Smooth muscle cell of the umbilical artery (primary cell): ENCODE data around the gene LCE7A. TPM values are rescaled to one million over a fixed set of nuclear protein-coding genes. Genes with fewer than 3 reads are reported as not detected.

Experiments used
- total RNA-seq: library from RNA; depleted of rRNA; stranded (reverse); fragments of >200 nt; gene quantifications from 2 replicates; pipeline ENCODE4 v1.2.3, GENCODE V29; 2014

The LCE7A gene
- total RNA-seq = not detected in 2 replicates

GRCh38 chr1:152859696-152860095 is at the start of gene LCE7A:
Gene LCE7A (plus strand): TSS chr1:152859996. CDS start chr1:152860698, 702 bp downstream.

GRCh38 chr1:152811671-152812070 is 48.1 kb upstream of the LCE7A start, which contains the start of gene LCE1B:
Gene LCE1B (plus strand): TSS chr1:152811971. CDS start chr1:152812447, 476 bp downstream.

GRCh38 chr1:152827173-152827572 is 32.6 kb upstream of the LCE7A start, which contains the start of gene LCE1A:
Gene LCE1A (plus strand): TSS chr1:152827473. CDS start chr1:152827473, 0 bp downstream.

GRCh38 chr1:152842556-152842955 is 17.2 kb upstream of the LCE7A start, which contains the start of gene LCE6A:
Gene LCE6A (plus strand): TSS chr1:152842856. CDS start chr1:152843521, 665 bp downstream.

DNA sequence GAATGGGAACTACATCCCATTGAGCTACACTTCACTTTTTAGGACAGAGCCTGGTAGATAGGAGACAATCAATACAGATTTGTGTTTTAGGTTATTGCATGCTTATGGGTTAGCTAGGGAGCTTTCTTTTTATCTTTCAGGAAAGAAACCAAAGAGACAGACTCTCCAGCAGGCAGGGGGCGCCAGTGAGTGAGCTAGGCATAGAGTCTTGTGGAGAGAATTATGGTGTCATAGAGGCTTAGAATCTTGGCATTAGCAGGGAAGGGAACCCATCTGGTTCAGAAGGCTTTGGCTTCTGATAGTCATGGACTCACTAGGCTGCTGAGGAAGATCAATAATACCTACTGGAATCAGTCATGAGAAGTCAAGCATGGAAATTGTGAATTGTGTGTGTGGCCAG is 18.2 kb downstream of the LCE7A start, which contains the start of gene SMCP:
Gene SMCP (plus strand): TSS at position 281 of the 400 bp plus-strand sequence. CDS start 6,101 bp downstream, outside the sequence.

DNA sequence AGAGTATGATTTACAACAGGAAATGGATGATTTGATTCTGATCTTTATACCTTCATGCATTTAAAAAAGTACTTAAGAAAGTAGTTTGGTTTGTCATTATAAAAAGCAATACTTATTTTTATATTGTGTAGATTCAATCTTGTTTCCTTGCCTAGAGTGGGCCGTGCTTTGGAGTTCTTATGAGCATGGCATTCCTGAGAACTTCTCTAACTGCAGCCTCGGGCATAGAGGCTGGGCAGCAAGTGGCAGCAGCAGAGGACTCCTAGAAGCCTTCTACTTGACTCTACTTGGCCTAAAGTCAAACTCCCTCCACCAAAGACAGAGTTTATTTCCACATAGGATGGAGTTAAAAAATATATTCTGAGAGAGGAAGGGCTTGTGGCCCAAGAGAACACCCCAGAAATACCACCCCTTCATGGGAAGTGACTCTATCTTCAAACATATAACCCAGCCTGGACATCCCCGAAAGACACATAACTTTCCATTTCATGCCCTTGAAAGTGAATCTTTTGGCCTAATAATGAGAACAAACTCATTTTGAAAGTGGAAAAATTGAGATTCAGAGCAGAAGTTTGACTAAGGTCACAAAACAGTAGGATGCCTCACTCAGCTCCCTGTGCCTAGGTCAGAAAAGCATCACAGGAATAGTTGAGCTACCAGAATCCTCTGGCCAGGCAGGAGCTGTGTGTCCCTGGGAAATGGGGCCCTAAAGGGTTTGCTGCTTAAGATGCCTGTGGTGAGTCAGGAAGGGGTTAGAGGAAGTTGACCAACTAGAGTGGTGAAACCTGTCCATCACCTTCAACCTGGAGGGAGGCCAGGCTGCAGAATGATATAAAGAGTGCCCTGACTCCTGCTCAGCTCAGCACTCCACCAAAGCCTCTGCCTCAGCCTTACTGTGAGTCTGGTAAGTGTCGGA is 48.1 kb downstream of the LCE7A start, which contains the start of gene IVL:
Gene IVL (plus strand): TSS at position 861 of the 916 bp plus-strand sequence. CDS start 1,252 bp downstream, outside the sequence.

Other genes with a start within 250 kb of the LCE7A start
- gene LCE3B, start 246.2 kb upstream of the LCE7A start, total RNA-seq = not detected in 2 replicates
- not detected in 2 replicates for gene LCE3A, start 236.9 kb upstream of the LCE7A start, total RNA-seq
- gene LCE2D, start 196.6 kb upstream of the LCE7A start, total RNA-seq = not detected in 2 replicates
- gene LCE2C, start 184.7 kb upstream of the LCE7A start, total RNA-seq = not detected in 2 replicates
- not detected in 2 replicates for gene LCE2B, start 173.9 kb upstream of the LCE7A start, total RNA-seq
- gene LCE2A, start 161.7 kb upstream of the LCE7A start, total RNA-seq = not detected in 2 replicates
- not detected in 2 replicates for gene LCE4A, start 151.8 kb upstream of the LCE7A start, total RNA-seq
- not detected in 2 replicates for gene KPRP, start 102.0 kb upstream of the LCE7A start, total RNA-seq
- gene LCE1F, start 84.9 kb upstream of the LCE7A start, total RNA-seq = not detected in 2 replicates
- 0.42 TPM in 1 of 2 replicates, not detected in the other for gene LCE1E, start 73.7 kb upstream of the LCE7A start, total RNA-seq
- gene LCE1D, start 63.3 kb upstream of the LCE7A start, total RNA-seq = not detected in 2 replicates
- gene LCE1C, start 53.3 kb upstream of the LCE7A start, total RNA-seq = not detected in 2 replicates
- gene LCE1B, start 48.0 kb upstream of the LCE7A start, total RNA-seq = not detected in 2 replicates
- gene LCE1A, start 32.5 kb upstream of the LCE7A start, total RNA-seq = not detected in 2 replicates
- gene LCE6A, start 17.1 kb upstream of the LCE7A start, total RNA-seq = not detected in 2 replicates
- not detected in 2 replicates for gene SMCP, start 18.3 kb downstream of the LCE7A start, total RNA-seq
- gene IVL, start 48.5 kb downstream of the LCE7A start, total RNA-seq = 1.1 TPM in 1 of 2 replicates, not detected in the other
- not detected in 2 replicates for gene SPRR5, start 87.2 kb downstream of the LCE7A start, total RNA-seq
- not detected in 2 replicates for gene SPRR4, start 110.7 kb downstream of the LCE7A start, total RNA-seq
- gene SPRR1A, start 124.1 kb downstream of the LCE7A start, total RNA-seq = not detected in 2 replicates
- gene SPRR3, start 141.8 kb downstream of the LCE7A start, total RNA-seq = not detected in 2 replicates
- not detected in 2 replicates for gene SPRR1B, start 171.2 kb downstream of the LCE7A start, total RNA-seq
- gene SPRR2D, start 181.1 kb downstream of the LCE7A start, total RNA-seq = not detected in 2 replicates
- gene SPRR2A, start 197.5 kb downstream of the LCE7A start, total RNA-seq = not detected in 2 replicates
- not detected in 2 replicates for gene SPRR2B, start 211.6 kb downstream of the LCE7A start, total RNA-seq
- not detected in 2 replicates for gene SPRR2E, start 234.5 kb downstream of the LCE7A start, total RNA-seq